Endothelial cell of umbilical vein (primary cell): ENCODE results near the gene ABCF2. TPM values are rescaled to one million over a fixed set of nuclear protein-coding genes. Genes with fewer than 3 reads are reported as not detected.

Source experiments
- BruUV-seq: library from RNA; stranded (reverse); fragments of 400-500 nt; replicated peaks from 2 replicates; lab custom pipeline; 2021; lab: Mats Ljungman, UMichigan
- CTCF ChIA-PET: fragments of 300-600, 350-600 bp; sonication (Branson Sonifier 250); formaldehyde crosslinking; loops from one replicate; lab custom pipeline; 2021; ENCODE audit warnings: antibody characterized with exemption, inconsistent platforms; lab: Charles Lee
- POLR2A ChIA-PET: fragments of 300-600, 350-600 bp; sonication (Branson Sonifier 250); formaldehyde crosslinking; loops from one replicate; lab custom pipeline; 2021; ENCODE audit warnings: antibody characterized with exemption, inconsistent platforms; lab: Charles Lee
- DNase-seq: peaks from one replicate; pipeline ENCODE4 v3.0.0-alpha.2; 2011; ENCODE audit warnings: low read depth, low spot score
- FAIRE-seq: peaks from 2 replicates; lab custom pipeline; 2011; peaks lifted over from hg19 to GRCh38; lab: Jason Lieb, UNC
- H2AFZ ChIP-seq: 2 replicates; pipeline ENCODE4 v1.6.0; 2012; ENCODE audit warnings: low read depth, low read length, control low read depth, inconsistent platforms
- H3K27ac ChIP-seq: 2 replicates; pipeline ENCODE4 v1.5.1; 2011; ENCODE audit warnings: low read depth, mild to moderate bottlenecking, control low read depth, low read length, moderate library complexity; ENCODE audit not compliant: insufficient read depth
- H3K27me3 ChIP-seq, 2 experiments: 2 replicates each; pipeline versions ENCODE4 v1.6.0 to v1.6.1; 2011; ENCODE audit warnings: low read length in 2 of 2, mixed read lengths in 1 of 2; ENCODE audit not compliant: control insufficient read depth in 2 of 2, insufficient read depth in 2 of 2
- H3K36me3 ChIP-seq, 2 experiments: 2 replicates in 1 of 2; 3 replicates in 1 of 2; pipeline ENCODE4 v1.5.1; 2011; ENCODE audit warnings: low read length in 2 of 2, mild to moderate bottlenecking in 1 of 2, moderate library complexity in 1 of 2; ENCODE audit not compliant: control insufficient read depth in 2 of 2, insufficient read depth in 2 of 2; ENCODE audit errors: extremely low read depth in 1 of 2
- H3K4me1 ChIP-seq: 3 replicates; pipeline ENCODE4 v1.5.1; 2011; ENCODE audit warnings: mild to moderate bottlenecking, low read length; ENCODE audit not compliant: control insufficient read depth, insufficient read depth; ENCODE audit errors: extremely low read depth
- H3K4me2 ChIP-seq: 2 replicates; pipeline ENCODE4 v1.6.1; 2011; ENCODE audit warnings: low read length, control low read depth, mixed read lengths; ENCODE audit not compliant: insufficient read depth
- H3K4me3 ChIP-seq, 3 experiments: fragments of 200-600 bp in 1 of 3; sonication (generic), shearing (Covaris generic) in 1 of 3; replicated peaks in 1 of 3; 2 replicates each; pipeline ENCODE4 v1.5.1; 2011 to 2016; ENCODE audit warnings: control low read depth in 3 of 3, low read length in 3 of 3, mild to moderate bottlenecking in 2 of 3, inconsistent platforms in 1 of 3, low read depth in 1 of 3, moderate library complexity in 1 of 3; ENCODE audit not compliant: insufficient read depth in 1 of 3
- H3K79me2 ChIP-seq: 2 replicates; pipeline ENCODE4 v1.6.0; 2012; ENCODE audit warnings: low read length, inconsistent platforms; ENCODE audit not compliant: control insufficient read depth, insufficient read depth
- H3K9ac ChIP-seq: replicated peaks from 2 replicates; pipeline ENCODE3; 2011; ENCODE audit warnings: low read length, control low read depth; ENCODE audit not compliant: insufficient read depth; ENCODE audit errors: extremely low read depth
- H3K9me1 ChIP-seq: replicated peaks from 3 replicates; pipeline ENCODE4 v1.6.0; 2011; ENCODE audit warnings: mild to moderate bottlenecking, low read length; ENCODE audit not compliant: control insufficient read depth, insufficient read depth; ENCODE audit errors: extremely low read depth
- H3K9me3 ChIP-seq: replicated peaks from 2 replicates; pipeline ENCODE4 v1.5.1; 2012; ENCODE audit warnings: low read length, inconsistent platforms; ENCODE audit not compliant: control insufficient read depth, insufficient read depth
- H4K20me1 ChIP-seq: replicated peaks from 2 replicates; pipeline ENCODE3; 2011; ENCODE audit warnings: mild to moderate bottlenecking, low read length; ENCODE audit not compliant: control insufficient read depth, insufficient read depth; ENCODE audit errors: extremely low read depth
- EZH2 ChIP-seq: IDR thresholded peaks from 2 replicates; pipeline ENCODE4 v1.6.1; 2012; ENCODE audit warnings: borderline replicate concordance, low read depth, mild to moderate bottlenecking, moderate library complexity, low read length, inconsistent platforms; ENCODE audit not compliant: severe bottlenecking
- FOS ChIP-seq: IDR thresholded peaks from 2 replicates; pipeline ENCODE4 v1.6.1; 2011; ENCODE audit warnings: mild to moderate bottlenecking, low read length, moderate library complexity, borderline replicate concordance; ENCODE audit not compliant: insufficient read depth
- POLR2AphosphoS5 ChIP-seq: IDR thresholded peaks from 2 replicates; pipeline ENCODE4 v1.6.1; 2012; ENCODE audit warnings: low read depth, mild to moderate bottlenecking, control low read depth, low read length, moderate library complexity; ENCODE audit not compliant: insufficient read depth
- dilution Hi-C: fragments of 300-500 bp; cut with MboI; formaldehyde crosslinking; loops from one replicate; pipeline ENCODE4 v1.15.0; 2019; ENCODE audit warnings: low sequenced_read_pairs; ENCODE audit not compliant: extremely low pct_ligation_motif_present
- intact Hi-C: fragments of 100-400 bp; cut with micrococcal nuclease; formaldehyde crosslinking; loops from one replicate; pipeline ENCODE4 v1.10.0; 2022
- polyA plus RNA-seq, 4 experiments: library from polyadenylated mRNA; depleted of rRNA in 3 of 4; stranded (reverse) in 3 of 4; unstranded in 1 of 4; fragments of >200 nt; gene quantifications; 2 replicates each; pipeline versions ENCODE4 v1.2.1 to v1.2.3, GENCODE V29; 2011 to 2012; ENCODE audit warnings: missing spikeins in 1 of 4
- total RNA-seq: library from RNA; stranded (reverse); gene quantifications from 2 replicates; pipeline ENCODE4 v1.2.3, GENCODE V29; 2021
- TF ChIP-seq, protein P1 (sequence below), 2 donors: IDR thresholded peaks; 1 replicate in 1 of 2; 2 replicates in 1 of 2; pipeline ENCODE4 v1.5.1; 2011; ENCODE audit warnings: low read length in 2 of 2, mild to moderate bottlenecking in 2 of 2, moderate library complexity in 2 of 2, control low read depth in 1 of 2, inconsistent platforms in 1 of 2, low read depth in 1 of 2; ENCODE audit not compliant: insufficient read depth in 1 of 2; ENCODE audit errors: extremely low read depth in 1 of 2

ABCF2 gene
- total and polyA plus RNA-seq, 2 donors (not counting 3 experiments of a cell fraction or from before 2014, with no cell fraction given) = 45.3 to 61.6 TPM

DNA sequence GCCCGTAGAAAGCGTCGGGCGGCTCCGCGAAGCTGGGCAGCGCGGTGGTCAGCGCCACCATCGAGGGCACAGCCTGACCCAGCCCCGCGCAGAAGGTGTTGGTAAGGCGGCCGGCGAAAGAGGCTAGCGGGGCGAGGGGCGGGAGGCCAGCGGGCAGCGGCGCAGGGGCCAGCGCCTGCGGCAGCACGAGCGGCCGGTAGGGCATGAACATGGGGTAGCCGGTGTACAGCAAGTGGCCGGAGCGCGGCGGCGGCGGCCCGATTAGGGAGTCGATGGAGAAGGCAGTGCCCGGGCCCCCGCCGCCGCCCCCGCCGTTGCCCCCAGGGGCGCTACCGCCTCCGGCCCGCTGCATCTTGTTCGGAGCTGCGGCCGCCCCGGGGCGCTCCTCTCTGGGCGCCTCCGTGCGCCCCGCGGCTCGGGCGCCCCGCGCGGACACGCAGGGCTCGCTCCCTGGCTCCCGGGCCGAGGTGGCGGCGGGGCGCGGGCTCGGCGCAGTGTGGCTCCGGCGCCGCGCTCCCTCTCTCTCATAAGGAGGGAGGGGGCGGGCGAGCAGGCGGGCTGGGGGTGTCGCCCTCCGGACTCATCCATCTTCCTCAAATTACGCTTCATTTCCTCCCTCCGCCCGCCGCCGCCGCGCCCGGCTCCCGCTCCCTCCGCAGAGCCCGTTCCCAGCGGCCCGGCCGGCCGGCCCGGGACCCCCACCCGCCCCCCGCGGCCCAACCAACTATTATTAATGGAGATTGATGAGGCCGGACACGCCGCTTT lies 59.6 kb downstream of the ABCF2 start, which contains the start of gene GBX1:
TSS of gene GBX1 (minus strand) at position 498 of the 765 bp plus-strand sequence. CDS start at position 352, 146 bp downstream.
- Histone ChIP-seq H4K20me1 (no peaks in the 10 kb centered on the region), H3K4me1 (peaks cover 6% of the 10 kb centered on the region), H3K9me3 (no peaks in the 10 kb centered on the region), H3K4me2 (peak within 1 kb of the TSS; percentile 65), H3K4me3 (peak within 1 kb of the TSS; percentile 16 to 29 (median 26)), H3K9ac (no peak within 1 kb of the TSS), H3K9me1 (no peaks in the 10 kb centered on the region), H3K27me3 (peaks cover 45 to 67% of the 10 kb centered on the region in 2 experiments), H2AFZ (peak within 1 kb of the TSS; percentile 58), H3K79me2 (no peaks in the 10 kb centered on the region), H3K36me3 (no peaks in the 10 kb centered on the region), H3K27ac (no peak within 1 kb of the TSS)
- intact Hi-C loops = no loop called here
- POLR2A ChIA-PET = no interaction called here
- TF ChIP-seq EZH2 (peak; percentile 100), FOS (no peak), POLR2AphosphoS5 (no peak)
- TF ChIP-seq, protein P1, sequence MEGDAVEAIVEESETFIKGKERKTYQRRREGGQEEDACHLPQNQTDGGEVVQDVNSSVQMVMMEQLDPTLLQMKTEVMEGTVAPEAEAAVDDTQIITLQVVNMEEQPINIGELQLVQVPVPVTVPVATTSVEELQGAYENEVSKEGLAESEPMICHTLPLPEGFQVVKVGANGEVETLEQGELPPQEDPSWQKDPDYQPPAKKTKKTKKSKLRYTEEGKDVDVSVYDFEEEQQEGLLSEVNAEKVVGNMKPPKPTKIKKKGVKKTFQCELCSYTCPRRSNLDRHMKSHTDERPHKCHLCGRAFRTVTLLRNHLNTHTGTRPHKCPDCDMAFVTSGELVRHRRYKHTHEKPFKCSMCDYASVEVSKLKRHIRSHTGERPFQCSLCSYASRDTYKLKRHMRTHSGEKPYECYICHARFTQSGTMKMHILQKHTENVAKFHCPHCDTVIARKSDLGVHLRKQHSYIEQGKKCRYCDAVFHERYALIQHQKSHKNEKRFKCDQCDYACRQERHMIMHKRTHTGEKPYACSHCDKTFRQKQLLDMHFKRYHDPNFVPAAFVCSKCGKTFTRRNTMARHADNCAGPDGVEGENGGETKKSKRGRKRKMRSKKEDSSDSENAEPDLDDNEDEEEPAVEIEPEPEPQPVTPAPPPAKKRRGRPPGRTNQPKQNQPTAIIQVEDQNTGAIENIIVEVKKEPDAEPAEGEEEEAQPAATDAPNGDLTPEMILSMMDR (IDR thresholded peaks at IDR 0.05; ENCODE audit: extremely low read depth in 1 of 2, insufficient read depth in 1 of 2, low read depth in 1 of 2, low read length in 2 of 2) = peak in 1 of 2 donors; percentile 35
- BruUV-seq = no TSS peak
- CTCF ChIA-PET = interaction anchor here (0.9 to 1.4 kb wide), 6 partner anchors 10 to 43 kb away, joined by 3 to 5 read pairs (median 4); no protein-coding TSS in a partner anchor
- FAIRE-seq (no peak), DNase-seq (no peak)
- dilution Hi-C loops = no loop called here
